Measurements from ENCODE around the gene GMPR.

Gene GMPR

GRCh38 chr6:16243664-16244063 is 5.3 kb downstream of the GMPR start:
- Histone ChIP-seq H3K9me3 (no peaks in the 10 kb centered on the region), H3K27me3 (peaks cover 16% of the 10 kb centered on the region), H3K4me1 (ENCODE audit: control insufficient read depth in 1 of 2, insufficient read depth in 1 of 2, low read depth in 1 of 2, low read length in 1 of 2) (peaks cover 12 to 15% of the 10 kb centered on the region in 2 experiments), H3K36me3 (no peaks in the 10 kb centered on the region), H3K27ac (no peak overlapping the region), H3K4me3 (ENCODE audit: low read depth in 1 of 2, low read length in 1 of 2) (no peak overlapping the region)
- TF ChIP-seq, protein P1, sequence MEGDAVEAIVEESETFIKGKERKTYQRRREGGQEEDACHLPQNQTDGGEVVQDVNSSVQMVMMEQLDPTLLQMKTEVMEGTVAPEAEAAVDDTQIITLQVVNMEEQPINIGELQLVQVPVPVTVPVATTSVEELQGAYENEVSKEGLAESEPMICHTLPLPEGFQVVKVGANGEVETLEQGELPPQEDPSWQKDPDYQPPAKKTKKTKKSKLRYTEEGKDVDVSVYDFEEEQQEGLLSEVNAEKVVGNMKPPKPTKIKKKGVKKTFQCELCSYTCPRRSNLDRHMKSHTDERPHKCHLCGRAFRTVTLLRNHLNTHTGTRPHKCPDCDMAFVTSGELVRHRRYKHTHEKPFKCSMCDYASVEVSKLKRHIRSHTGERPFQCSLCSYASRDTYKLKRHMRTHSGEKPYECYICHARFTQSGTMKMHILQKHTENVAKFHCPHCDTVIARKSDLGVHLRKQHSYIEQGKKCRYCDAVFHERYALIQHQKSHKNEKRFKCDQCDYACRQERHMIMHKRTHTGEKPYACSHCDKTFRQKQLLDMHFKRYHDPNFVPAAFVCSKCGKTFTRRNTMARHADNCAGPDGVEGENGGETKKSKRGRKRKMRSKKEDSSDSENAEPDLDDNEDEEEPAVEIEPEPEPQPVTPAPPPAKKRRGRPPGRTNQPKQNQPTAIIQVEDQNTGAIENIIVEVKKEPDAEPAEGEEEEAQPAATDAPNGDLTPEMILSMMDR (IDR thresholded peaks at IDR 0.05) = no peak

- TF ChIP-seq, protein P1 (IDR thresholded peaks at IDR 0.05) = no peak
- Histone ChIP-seq H3K9me3 (no peaks in the 10 kb centered on the region), H3K4me1 (ENCODE audit: control insufficient read depth in 1 of 2, insufficient read depth in 1 of 2, low read depth in 1 of 2, low read length in 1 of 2) (peaks cover 5 to 7% of the 10 kb centered on the region in 2 experiments), H3K4me3 (ENCODE audit: low read depth in 1 of 2, low read length in 1 of 2) (no peak overlapping the region), H3K27ac (no peak overlapping the region), H3K36me3 (no peaks in the 10 kb centered on the region), H3K27me3 (peaks cover 8% of the 10 kb centered on the region)
Measured at GRCh38 chr6:16244446-16244845, 6.1 kb downstream of the GMPR start.

DNA sequence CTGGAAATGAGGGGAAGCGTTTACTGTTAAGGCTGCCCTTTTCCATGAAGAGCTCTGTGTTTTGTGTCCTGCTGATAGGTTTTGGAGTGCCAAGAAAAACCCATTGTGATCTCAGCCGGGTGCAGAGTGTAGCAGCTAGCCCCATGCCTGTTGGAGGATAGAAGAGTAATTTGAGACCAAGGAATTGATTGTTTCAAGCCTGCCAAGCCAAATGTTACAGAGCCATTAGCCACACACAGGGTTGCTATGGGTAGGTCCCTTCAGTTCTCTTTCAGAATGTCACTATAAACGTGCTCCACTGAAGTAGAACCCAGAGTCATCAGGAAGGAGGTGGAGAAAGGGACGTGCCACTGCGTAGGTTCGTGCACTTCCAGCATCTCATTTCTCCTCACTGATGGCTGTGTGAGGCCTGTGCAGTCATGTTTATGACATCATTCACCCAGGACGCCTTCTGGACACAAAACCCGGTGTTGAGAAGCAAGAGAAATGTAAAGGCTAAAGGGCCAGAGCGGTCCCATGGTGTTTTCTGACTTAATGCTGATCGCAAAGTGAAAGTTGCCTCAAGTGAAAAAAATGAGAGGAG is 6.6 kb downstream of the GMPR start:
- no peak overlapping the region for H3K4me3 ChIP-seq (ENCODE audit: low read depth in 1 of 2, low read length in 1 of 2)
- H3K27ac ChIP-seq = no peak overlapping the region
- peaks cover 3% of the 10 kb centered on the region for H3K27me3 ChIP-seq
- peaks cover 0 to 2% of the 10 kb centered on the region in 2 experiments for H3K4me1 ChIP-seq (ENCODE audit: control insufficient read depth in 1 of 2, insufficient read depth in 1 of 2, low read depth in 1 of 2, low read length in 1 of 2)
- H3K9me3 ChIP-seq = no peaks in the 10 kb centered on the region
- no peaks in the 10 kb centered on the region for H3K36me3 ChIP-seq
- TF ChIP-seq, protein P1 (IDR thresholded peaks at IDR 0.05) = no peak

GRCh38 chr6:16248271-16248853 is 10.0 kb downstream of the GMPR start:
- Histone ChIP-seq H3K9me3 (no peaks in the 10 kb centered on the region), H3K27ac (no peak overlapping the region), H3K27me3 (no peaks in the 10 kb centered on the region), H3K36me3 (no peaks in the 10 kb centered on the region), H3K4me3 (ENCODE audit: low read depth in 1 of 2, low read length in 1 of 2) (no peak overlapping the region), H3K4me1 (ENCODE audit: control insufficient read depth in 1 of 2, insufficient read depth in 1 of 2, low read depth in 1 of 2, low read length in 1 of 2) (no peaks in the 10 kb centered on the region)
- TF ChIP-seq, protein P1 (IDR thresholded peaks at IDR 0.05) = no peak

DNA sequence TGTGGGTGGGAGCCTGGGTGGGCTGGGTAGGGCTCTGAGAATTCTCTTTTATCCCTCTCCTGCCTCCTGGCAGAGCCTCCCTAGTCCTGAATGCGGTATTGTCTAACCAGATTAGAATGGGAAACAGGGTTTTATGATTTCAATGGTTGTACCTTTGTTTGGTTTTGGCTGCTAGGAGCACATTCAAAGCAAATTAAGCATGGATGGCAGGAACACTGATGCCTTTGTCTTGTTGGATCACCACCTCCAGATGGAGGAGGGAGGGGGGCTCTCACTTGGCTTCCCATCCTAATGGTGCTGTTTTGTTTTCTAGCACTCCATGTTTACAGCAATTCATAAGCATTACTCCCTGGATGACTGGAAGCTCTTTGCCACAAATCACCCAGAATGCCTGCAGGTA is 11.6 kb downstream of the GMPR start:
- Histone ChIP-seq H3K27me3 (no peaks in the 10 kb centered on the region), H3K27ac (no peak overlapping the region), H3K4me1 (ENCODE audit: control insufficient read depth in 1 of 2, insufficient read depth in 1 of 2, low read depth in 1 of 2, low read length in 1 of 2) (no peaks in the 10 kb centered on the region), H3K9me3 (no peaks in the 10 kb centered on the region), H3K4me3 (ENCODE audit: low read depth in 1 of 2, low read length in 1 of 2) (no peak overlapping the region), H3K36me3 (no peaks in the 10 kb centered on the region)
- TF ChIP-seq, protein P1 (IDR thresholded peaks at IDR 0.05) = no peak

All from neutrophil (primary cell).